Right lobe of liver (tissue), 6 donors: ENCODE results near the gene AIF1L. TPM values are rescaled to one million over a fixed set of nuclear protein-coding genes. Genes with fewer than 3 reads are reported as not detected.

Experiments
- ATAC-seq, 4 donors: fragments of 200-7000 bp; cut with Tn5 transposase; one replicate each; pipeline ENCODE4 v1.9.1; 2020; ENCODE audit warnings: mild to moderate bottlenecking in 4 of 4, moderate library complexity in 4 of 4
- DNase-seq, 3 donors: peaks; one replicate each; pipeline ENCODE4 v3.0.0-alpha.2; 2020
- H3K27ac ChIP-seq, 3 donors: fragments of 200-600 bp; one replicate each; pipeline ENCODE4 v1.8.0; 2022
- H3K27me3 ChIP-seq, 2 donors: fragments of 200-600 bp; one replicate each; pipeline ENCODE4 v1.8.0; 2022
- H3K36me3 ChIP-seq, 4 donors: fragments of 200-600 bp; sonication (generic) in 1 of 4; one replicate each; pipeline versions ENCODE4 v1.5.1 to v1.8.0; 2017 to 2022; ENCODE audit warnings: control low read depth in 1 of 4
- H3K4me1 ChIP-seq, 4 donors: fragments of 200-600 bp; sonication (generic) in 1 of 4; one replicate each; pipeline versions ENCODE4 v1.5.1 to v1.8.0; 2017 to 2022; ENCODE audit warnings: control low read depth in 1 of 4
- H3K4me3 ChIP-seq, 3 donors: fragments of 200-600 bp; one replicate each; pipeline ENCODE4 v1.8.0; 2022
- H3K9me3 ChIP-seq, 4 donors: fragments of 200-600 bp; sonication (generic) in 1 of 4; one replicate each; pipeline versions ENCODE4 v1.5.1 to v1.8.0; 2017 to 2022; ENCODE audit warnings: control low read depth in 1 of 4
- POLR2A ChIP-seq: fragments of 450-650 bp; IDR thresholded peaks from one replicate; pipeline ENCODE4 v1.6.1; 2017; ENCODE audit warnings: antibody characterized with exemption, mild to moderate bottlenecking
- WGBS: methylation state at CpG from one replicate; pipeline ENCODE4 v1.1.6; 2018; ENCODE audit warnings: low coverage, low lambda C conversion rate; ENCODE audit not compliant: insufficient coverage; ENCODE audit errors: missing lambda C conversion rate; 5-methylcytosine and 5-hydroxymethylcytosine counted together
- intact Hi-C, 2 donors: fragments of 100-400 bp; cut with DNase I; formaldehyde crosslinking; loops; one replicate each; pipeline versions ENCODE4 v1.11.2 to v1.14.1; 2022
- small RNA-seq, 2 experiments: library from RNA; depleted of rRNA; stranded (forward); fragments of <200 nt; gene quantifications; one replicate each; pipeline ENCODE3, GENCODE V24; 2016
- total RNA-seq, 6 experiments: library from RNA; depleted of rRNA in 2 of 6; stranded (reverse); fragments of >200 nt in 2 of 6; fragmentation: NEBNext Ultra II Directional in 3 of 6; extraction: Animal tissue kit (Norgen Biotek cat#: 25700) in 3 of 6; gene quantifications; one replicate each; pipeline versions ENCODE4 v1.1.0 to v1.2.4, GENCODE V29; 2016 to 2023
- TF ChIP-seq, protein P1 (sequence below), 4 donors: fragments of 200-600 bp in 3 of 4; fragments of 450-650 bp in 1 of 4; IDR thresholded peaks; one replicate each; pipeline versions ENCODE4 v1.5.1 to v1.8.0; 2016 to 2022; ENCODE audit warnings: antibody characterized with exemption in 4 of 4, mild to moderate bottlenecking in 2 of 4
- donor health status: DM: no; HTN: yes; CAD: no.
- donor health status: DM: no; HTN: no; CAD: no.
- donor health status: DM: no; HTN: no; CAD: no.
- donor health status: DM: no; HTN: yes; CAD: no.
- donor health status: DM: no; HTN: yes; CAD: no.

Gene AIF1L
- total RNA-seq, 6 experiments from 2014 or later = 0.33 to 1.4 (median 0.49) TPM

DNA sequence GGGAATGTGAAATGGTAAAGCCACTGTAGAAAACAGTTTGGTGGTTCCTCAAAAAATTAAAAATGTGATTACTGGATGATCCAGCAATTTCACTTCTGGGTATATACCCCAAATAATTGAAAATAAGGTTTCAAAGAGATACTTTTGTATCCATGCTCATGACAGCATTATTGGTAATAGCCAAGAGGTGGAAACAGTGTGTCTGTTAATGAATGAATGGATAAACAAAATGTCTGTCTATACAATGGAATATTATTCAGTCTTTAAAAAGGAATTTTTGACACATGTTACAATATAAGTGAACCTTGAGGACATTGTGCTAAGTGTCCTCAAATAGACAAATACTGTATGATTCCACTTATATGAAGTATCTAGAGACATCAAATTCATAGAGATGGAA is 69.2 kb downstream of the AIF1L start:
- TF ChIP-seq, protein P1, sequence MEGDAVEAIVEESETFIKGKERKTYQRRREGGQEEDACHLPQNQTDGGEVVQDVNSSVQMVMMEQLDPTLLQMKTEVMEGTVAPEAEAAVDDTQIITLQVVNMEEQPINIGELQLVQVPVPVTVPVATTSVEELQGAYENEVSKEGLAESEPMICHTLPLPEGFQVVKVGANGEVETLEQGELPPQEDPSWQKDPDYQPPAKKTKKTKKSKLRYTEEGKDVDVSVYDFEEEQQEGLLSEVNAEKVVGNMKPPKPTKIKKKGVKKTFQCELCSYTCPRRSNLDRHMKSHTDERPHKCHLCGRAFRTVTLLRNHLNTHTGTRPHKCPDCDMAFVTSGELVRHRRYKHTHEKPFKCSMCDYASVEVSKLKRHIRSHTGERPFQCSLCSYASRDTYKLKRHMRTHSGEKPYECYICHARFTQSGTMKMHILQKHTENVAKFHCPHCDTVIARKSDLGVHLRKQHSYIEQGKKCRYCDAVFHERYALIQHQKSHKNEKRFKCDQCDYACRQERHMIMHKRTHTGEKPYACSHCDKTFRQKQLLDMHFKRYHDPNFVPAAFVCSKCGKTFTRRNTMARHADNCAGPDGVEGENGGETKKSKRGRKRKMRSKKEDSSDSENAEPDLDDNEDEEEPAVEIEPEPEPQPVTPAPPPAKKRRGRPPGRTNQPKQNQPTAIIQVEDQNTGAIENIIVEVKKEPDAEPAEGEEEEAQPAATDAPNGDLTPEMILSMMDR (IDR thresholded peaks at IDR 0.05) = no peak
- TF ChIP-seq POLR2A = no peak
- Histone ChIP-seq H3K27ac (no peak overlapping the region), H3K36me3 (peaks cover 5 to 42% (median 17%) of the 10 kb centered on the region in 4 donors), H3K9me3 (no peaks in the 10 kb centered on the region), H3K4me1 (peaks cover 0 to 7% (median 0%) of the 10 kb centered on the region in 4 donors), H3K27me3 (no peaks in the 10 kb centered on the region), H3K4me3 (no peak overlapping the region)
- intact Hi-C loops = no loop called here
- no peak for ATAC-seq
- DNase-seq = no peak

DNA sequence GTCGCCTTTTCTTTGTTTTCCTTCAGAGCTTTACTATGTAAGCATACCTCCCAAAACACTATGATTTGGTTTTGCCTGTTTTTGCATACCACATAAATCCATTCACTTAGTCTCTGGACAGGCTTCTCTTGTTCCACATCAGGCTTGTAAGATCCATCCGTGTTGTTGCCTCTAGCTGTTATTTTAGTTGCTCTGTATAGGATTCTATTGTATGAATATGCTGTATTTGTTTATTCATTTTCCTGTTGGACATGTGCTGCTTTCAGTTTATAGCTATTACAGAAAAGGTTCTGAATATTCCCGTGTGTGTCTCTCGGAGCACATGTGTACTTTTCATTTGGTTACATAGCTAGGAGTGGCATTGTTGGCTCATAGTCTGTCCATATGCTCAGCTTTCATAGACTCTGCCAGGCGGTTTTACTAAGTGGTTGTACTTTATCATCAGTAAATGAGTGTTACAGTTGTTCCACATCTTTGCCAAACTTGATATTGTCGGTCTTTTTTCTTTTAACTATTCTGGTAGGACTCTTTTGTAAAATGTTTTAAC is 70.9 kb downstream of the AIF1L start:
- Histone ChIP-seq H3K27ac (no peak overlapping the region), H3K36me3 (peaks cover 5 to 32% (median 12%) of the 10 kb centered on the region in 4 donors), H3K9me3 (no peaks in the 10 kb centered on the region), H3K4me3 (no peak overlapping the region), H3K27me3 (no peaks in the 10 kb centered on the region), H3K4me1 (peaks cover 0 to 7% (median 0%) of the 10 kb centered on the region in 4 donors)
- TF ChIP-seq POLR2A = no peak
- TF ChIP-seq, protein P1 (IDR thresholded peaks at IDR 0.05) = no peak
- intact Hi-C loops = no loop called here
- WGBS = 41% methylated on average over 6 of the region's 6 CpGs
- peak; percentile 43 to 78 (median 57) for ATAC-seq
- DNase-seq = no peak

DNA sequence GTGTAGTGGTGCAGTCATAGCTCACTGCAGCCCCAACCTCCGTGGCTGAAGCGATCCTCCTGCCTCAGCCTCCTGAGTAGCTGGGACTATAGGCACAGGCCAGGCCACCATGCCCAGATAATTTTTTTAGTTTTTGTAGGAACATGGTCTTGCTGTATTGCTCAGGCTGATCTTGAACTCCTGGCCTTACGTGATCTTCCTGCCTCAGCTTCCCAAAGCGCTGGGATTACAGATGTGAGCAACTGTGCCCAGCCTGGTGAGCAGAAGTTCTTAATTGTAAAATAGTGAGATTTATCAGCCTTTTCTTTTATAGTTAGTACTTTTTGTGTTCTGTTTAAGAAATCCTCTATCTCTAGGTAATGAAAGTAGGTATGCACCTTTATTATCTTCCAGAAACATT is 71.6 kb downstream of the AIF1L start:
- Histone ChIP-seq H3K27ac (no peak overlapping the region), H3K4me3 (no peak overlapping the region), H3K27me3 (no peaks in the 10 kb centered on the region), H3K4me1 (peaks cover 0 to 7% (median 0%) of the 10 kb centered on the region in 4 donors), H3K9me3 (no peaks in the 10 kb centered on the region), H3K36me3 (peaks cover 1 to 25% (median 9%) of the 10 kb centered on the region in 4 donors)
- TF ChIP-seq, protein P1 (IDR thresholded peaks at IDR 0.05) = no peak
- no peak for TF ChIP-seq POLR2A
- DNase-seq = no peak
- ATAC-seq = no peak
- intact Hi-C loops = no loop called here
- 80% methylated on average over 4 of the region's 4 CpGs for WGBS

DNA sequence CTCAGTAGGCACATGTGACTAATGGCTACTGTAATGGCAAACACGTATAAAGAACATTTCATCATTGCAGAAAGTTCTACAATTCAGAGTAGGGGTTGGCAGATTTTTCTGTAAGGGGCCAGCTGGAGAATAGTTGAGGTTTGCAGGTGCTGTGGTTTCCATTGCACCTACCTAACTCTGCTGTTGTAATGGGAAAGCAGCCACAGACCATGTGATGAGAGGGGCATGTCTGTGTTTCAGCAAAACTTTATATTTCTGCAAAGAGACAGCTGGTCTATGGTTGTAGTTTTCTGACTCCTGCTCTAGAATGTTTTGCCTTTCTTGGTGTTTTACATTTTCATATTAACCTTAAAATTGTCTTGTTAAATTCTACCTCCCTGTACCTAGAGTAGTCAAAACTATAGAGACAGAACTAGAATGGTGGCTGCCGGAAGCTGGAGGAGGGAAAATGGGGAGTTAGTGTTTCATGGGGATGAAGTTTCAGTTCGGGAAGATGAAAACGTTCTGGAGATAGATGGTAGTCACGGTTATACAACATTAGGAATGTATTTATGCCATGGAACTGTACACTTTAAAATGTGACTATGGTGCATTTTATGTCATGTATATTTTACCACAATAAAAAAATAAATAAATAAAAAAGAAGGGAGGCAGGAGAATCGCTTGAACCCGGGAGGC is 73.4 kb downstream of the AIF1L start:
- peaks cover 0 to 7% (median 0%) of the 10 kb centered on the region in 4 donors for H3K4me1 ChIP-seq
- TF ChIP-seq, protein P1 (IDR thresholded peaks at IDR 0.05) = no peak
- TF ChIP-seq POLR2A = no peak
- 97% methylated on average over 7 of the region's 7 CpGs for WGBS
- H3K9me3 ChIP-seq = no peaks in the 10 kb centered on the region
- intact Hi-C loops = loop anchor here in 1 of 2 donors (10.0 kb wide), 1 partner anchor 165 kb away; no protein-coding TSS in a partner anchor
- DNase-seq = no peak
- no peak overlapping the region for H3K4me3 ChIP-seq
- H3K27ac ChIP-seq = no peak overlapping the region
- H3K36me3 ChIP-seq = peaks cover 0 to 17% (median 6%) of the 10 kb centered on the region in 4 donors
- ATAC-seq = no peak
- no peaks in the 10 kb centered on the region for H3K27me3 ChIP-seq

Small RNAs within 50 kb of the gene (small RNA-seq; reads per million reads assigned to genes)
- gene RNU6-881P = 0 reads per million in 2 experiments

Other genes starting within 250 kb of the AIF1L start
- 1 to 10 TPM in 1 of 6 experiments, not detected in 5; 3.3 TPM for gene QRFP, start 199.7 kb upstream of the AIF1L start, total RNA-seq
- gene FIBCD1, start 157.3 kb upstream of the AIF1L start, total RNA-seq = not detected
- gene LAMC3, start 87.4 kb upstream of the AIF1L start, total RNA-seq = 10 to 100 TPM in 1 of 6 experiments, 1 to 10 TPM in 5; 2.7 to 14.3 (median 3.7) TPM
- gene NUP214, start 29.1 kb downstream of the AIF1L start, total RNA-seq = 10 to 100 TPM; 22.5 to 31.1 (median 27.5) TPM
- 1 to 10 TPM in 4 of 6 experiments, under 1 TPM in 2; 0.92 to 2.4 (median 1.6) TPM for gene FAM78A, start 180.0 kb downstream of the AIF1L start, total RNA-seq
- gene PLPP7, start 193.2 kb downstream of the AIF1L start, total RNA-seq = under 1 TPM in 5 of 6 experiments, not detected in 1; 0.11 to 0.43 (median 0.22) TPM